ENCODE measurements around the gene TEDDM1.
A peak's percentile ranks its signal among the peaks of the same experiment; 100 is the strongest.

The TEDDM1 gene

DNA sequence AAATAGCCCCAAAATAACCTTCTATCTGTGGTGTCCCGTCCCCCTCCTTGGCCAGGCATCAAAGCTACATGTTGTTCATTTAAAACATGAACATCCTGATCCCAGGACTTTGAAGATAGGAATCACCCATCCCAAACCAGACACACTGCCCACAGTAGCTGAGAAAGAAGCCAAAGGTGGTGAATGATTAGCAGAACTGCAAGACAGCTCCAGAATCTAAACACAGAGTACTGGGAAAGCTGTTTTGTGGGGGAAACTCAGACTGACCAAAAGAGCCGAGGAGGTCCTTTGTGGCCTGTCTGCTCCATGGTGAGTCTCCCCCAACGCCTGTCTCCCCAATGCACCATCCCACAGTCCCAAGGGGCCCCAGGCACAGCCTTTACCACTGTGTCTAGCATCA, 7.3 kb upstream of the TEDDM1 start:
- H3K4me3 ChIP-seq (ENCODE audit: low read depth, low read length) = no peak overlapping the region

DNA sequence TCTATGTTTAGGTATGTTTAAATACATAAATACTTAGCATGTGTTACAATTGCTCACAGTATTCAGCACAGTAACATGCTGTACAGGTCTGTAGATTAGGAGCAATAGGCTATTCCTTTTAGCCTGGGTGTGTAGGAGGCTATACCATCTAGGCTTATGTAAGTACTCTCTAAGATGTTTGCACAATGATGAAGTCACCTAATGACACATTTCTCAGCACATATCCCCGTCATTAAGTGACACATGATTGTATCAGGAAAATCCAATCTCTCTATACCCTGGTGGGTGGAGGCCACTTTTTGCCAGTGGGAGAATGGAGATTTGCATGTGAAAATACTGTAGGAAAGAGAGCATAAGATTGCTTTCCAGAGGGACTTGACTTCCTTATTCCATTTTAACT, 5.5 kb upstream of the TEDDM1 start:
- no peak overlapping the region for H3K4me3 ChIP-seq (ENCODE audit: low read depth, low read length)

DNA sequence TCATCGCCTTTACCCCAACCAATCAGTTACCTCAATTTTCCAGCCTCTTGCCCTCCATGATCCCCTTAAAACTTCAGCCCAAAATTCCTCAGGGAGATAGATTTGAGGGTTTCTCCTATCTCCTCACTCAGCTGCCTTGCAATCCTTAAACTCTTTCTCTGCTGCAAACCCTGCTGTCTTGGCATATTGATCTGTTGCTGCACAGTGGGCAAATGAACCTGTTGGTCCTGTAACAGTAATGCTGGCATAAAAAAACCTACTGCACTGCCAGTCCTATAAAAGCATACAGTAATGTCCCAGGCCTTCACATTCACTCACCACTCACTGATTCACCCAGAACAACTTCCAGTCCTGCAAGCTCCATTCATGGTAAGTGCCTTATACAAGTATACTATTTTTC, 5.1 kb upstream of the TEDDM1 start:
- H3K4me3 ChIP-seq (ENCODE audit: low read depth, low read length) = no peak overlapping the region

DNA sequence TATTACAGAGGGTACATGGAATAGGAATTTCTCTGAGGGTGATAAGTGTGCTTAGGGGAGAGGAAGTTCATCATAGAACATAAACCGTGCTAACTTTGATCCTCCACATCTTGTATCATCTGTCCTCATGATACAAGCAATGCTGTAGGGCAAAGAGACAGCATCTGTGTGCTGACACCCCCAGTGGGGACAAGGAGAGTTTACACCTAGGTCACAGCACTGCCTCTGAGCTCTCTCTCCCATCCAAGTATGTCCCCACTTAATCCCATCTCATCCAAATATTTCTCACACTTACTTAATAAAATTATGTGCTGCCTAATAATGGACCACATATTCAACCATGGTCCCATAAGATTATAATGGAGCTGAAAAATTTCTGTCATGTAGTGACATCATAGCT, 4.3 kb upstream of the TEDDM1 start:
- no peak overlapping the region for H3K4me3 ChIP-seq (ENCODE audit: low read depth, low read length)

DNA sequence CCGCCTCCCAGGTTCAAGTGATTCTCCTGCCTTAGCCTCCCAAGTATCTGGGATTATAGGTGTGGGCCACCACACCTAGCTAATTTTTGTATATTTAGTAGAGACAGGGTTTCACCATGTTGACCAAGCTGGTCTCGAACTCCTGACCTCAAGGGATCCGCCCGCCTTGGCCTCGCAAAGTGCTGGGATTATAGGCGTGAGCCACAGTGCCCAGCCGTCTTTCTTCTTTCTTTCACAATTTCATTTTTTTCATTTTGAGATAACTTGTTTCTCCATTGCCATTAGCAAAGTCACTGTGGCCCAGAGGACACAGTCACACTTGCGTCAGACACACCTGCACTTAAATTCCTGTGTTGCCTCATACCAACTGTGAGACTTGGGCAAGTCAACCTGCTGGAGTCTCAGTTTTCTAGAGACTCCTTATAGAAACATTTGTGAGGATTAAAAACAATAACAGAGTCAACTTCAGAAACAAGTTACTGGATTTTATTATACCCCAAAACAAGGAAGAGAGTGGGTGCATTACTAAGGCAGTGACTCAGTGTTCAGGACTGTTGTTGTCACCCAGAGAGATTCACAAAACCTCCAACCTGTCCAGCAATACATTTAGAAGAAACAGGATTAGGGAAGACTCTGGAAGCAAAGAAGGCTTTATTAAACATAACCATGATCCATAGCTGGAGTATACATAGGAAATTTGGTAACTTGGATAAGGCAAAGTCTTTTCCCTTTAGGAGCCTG, 2.6 kb downstream of the TEDDM1 start:
- no peak overlapping the region for H3K4me3 ChIP-seq (ENCODE audit: low read depth, low read length)

DNA sequence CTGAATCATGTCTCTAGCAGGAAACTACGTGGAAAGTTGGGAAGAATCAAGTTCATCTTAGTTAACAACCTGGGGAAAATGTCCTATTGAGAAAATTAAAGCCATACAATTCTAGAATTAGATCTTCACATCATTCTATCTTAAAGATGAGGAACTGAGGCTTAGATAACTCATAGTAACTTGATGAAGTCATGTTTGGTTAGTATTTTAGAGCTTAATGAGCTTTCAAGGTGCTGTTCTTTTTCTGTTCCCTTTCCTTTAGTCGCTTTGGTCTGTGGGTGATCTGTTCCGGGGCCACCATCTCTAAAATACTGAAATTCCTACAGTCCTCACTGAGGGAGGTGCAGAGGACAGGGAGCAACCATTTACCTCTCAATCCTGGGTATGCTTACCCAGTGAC, 4.6 kb downstream of the TEDDM1 start:
- no peak overlapping the region for H3K4me3 ChIP-seq (ENCODE audit: low read depth, low read length)

DNA sequence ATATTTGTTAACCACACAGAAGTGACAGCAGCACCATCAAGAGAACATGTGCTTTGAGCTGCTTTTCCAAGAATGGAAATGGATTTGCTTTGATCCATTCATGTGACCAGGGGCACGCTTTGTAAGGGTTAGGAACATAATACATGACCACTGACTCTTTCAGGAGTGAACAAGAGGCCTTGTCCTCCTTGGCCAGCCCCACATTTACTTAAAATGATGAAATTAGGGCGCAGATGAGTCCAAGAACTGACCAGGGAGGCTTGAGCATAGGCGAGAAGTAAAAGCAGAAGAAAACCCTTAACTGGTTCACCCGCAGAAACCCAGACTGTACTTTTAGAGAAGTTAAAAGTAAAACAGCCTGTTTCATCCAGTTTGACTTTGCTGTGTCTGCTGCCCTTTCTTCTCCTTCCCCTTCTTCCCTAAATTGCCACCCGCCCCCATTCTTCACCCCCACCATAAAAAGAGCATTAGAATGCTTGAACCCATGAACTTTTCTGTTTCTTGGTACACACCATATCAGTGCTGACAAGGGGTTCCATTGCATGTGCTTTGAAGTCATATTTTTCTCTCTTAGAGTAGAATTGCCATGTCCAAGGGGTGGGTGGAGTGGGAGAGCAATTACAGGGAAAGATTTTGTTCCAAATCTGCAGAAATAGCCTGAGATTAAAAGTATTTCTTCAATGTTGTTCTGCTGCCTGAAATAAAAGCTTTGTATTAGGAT, 6.3 kb downstream of the TEDDM1 start:
- H3K4me3 ChIP-seq (ENCODE audit: low read depth, low read length) = no peak overlapping the region

DNA sequence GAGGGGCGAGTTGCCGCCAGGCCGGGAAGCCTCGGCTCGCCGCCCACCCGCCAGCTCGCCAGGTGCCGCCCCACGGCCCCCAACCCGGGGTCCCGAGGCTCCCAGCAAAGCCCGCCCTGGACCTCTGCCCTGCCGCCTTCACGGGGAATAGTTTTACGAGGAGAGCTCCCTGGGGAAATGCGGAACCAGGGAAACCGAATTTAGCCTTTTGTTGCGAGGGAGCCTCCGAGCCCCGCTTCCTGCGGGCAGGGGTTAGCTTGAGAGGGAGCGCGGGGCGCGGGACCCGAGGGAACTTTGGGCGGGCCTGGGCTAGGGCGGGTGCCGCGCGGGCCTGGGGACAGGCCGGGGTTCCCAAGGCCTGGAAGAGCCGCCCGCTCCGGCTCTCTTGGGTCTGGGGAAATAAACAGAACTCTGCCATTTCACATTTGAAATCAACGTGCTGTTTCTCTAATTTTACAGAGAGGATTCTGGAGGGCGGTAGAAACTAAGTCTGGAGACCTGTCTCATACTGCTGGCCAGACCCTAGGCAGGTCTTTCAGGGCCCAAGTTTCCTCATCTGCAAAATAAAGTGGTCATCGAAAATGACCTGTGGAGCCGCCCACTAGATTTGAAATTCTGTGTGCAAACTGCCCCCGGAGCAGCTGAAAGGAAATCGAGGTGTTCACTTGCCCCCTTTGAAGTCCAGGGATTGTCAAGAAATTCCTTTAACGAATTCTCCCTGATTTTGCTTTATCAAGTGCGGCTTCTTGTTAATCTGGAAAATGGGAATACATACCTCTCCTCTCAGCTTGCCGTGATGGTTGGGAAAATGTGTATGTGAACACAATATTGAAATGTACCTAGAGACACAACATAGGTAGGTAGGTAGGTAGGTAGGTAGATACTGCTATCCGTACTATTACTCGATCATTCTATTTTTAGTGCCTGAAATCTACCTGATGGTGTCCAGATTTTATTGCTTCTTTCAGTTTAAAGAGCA, 8.1 kb downstream of the TEDDM1 start:
- peak overlapping the region; percentile 51 for H3K4me3 ChIP-seq (ENCODE audit: low read depth, low read length)

DNA sequence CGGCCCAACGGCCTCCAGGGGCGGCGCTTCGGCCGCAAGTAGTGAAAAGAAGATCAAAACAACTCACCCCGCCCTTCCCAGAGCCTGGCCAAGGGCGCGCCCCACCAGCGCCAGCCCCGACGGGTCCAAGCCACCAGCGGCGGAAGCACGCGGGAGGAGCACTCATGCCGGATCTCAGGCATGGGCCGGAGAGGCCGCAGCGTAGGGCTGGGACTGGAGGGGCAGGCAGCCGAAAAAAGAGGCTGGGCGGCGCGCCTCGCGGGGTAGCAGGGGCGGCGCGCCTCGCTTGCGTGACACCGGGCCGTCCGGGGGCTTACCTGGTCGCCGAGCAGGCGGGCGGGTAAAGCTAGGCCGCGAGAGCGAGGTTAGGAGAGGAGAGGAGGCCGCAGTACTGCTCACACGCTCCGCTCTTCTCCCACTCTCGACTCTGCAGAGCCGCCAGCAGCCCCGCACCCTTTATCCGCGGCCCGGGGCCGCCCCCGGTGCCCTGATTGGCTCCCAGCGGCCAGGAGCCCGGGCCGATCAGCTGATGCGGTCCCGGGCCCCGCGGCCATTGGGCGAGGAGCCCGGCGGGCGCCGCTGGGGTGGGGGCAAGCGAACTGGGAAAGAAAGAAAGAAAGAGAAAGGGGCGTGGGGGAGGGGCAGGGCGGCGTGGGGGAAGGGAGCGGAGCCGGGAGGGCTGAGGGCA, 9.0 kb downstream of the TEDDM1 start, which contains the start of gene GLUL:
TSS of gene GLUL (minus strand) at position 429 of the 688 bp plus-strand sequence. CDS start 3,053 bp downstream, outside the sequence.
- H3K4me3 ChIP-seq (ENCODE audit: low read depth, low read length) = peak within 1 kb of the TSS; percentile 91

DNA sequence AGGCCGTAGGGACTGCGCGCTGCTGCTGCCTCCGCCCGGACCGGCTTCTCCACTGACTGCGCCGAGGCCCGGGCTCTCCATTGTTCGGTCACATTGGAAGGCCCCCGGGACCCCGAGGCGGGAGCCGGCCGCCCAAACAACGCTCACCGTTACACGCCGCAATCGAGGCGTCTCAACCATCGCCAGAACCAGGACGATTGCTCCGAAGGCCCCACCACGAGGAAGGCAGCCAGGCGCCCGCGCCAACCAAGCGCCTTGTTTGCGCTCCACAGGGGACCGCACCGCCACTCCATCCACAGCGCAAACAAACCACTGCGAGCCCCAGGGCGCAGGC, 9.5 kb downstream of the TEDDM1 start:
- H3K4me3 ChIP-seq (ENCODE audit: low read depth, low read length) = peak overlapping the region; percentile 91

DNA sequence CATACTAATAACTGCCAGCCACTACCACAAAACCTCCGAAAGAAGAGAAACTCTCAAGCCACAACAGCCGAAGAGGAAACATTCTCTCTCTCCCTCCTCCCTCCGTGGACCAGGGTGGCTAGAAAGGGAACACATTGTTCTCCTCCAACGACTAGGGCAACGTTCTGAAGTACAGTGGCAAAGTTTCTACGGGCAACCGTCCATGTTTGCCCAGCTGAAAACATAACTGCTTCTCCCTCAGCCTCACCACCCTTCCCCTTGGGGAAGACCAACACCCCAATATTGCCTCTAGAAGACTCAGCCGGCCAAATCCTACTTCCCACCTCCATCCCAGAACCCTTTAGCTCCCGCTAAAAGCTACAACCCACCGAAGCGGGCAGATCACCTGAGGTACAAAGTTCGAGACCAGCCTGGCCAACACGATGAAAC, 10.8 kb downstream of the TEDDM1 start:
- H3K4me3 ChIP-seq (ENCODE audit: low read depth, low read length) = peak overlapping the region; percentile 91

DNA sequence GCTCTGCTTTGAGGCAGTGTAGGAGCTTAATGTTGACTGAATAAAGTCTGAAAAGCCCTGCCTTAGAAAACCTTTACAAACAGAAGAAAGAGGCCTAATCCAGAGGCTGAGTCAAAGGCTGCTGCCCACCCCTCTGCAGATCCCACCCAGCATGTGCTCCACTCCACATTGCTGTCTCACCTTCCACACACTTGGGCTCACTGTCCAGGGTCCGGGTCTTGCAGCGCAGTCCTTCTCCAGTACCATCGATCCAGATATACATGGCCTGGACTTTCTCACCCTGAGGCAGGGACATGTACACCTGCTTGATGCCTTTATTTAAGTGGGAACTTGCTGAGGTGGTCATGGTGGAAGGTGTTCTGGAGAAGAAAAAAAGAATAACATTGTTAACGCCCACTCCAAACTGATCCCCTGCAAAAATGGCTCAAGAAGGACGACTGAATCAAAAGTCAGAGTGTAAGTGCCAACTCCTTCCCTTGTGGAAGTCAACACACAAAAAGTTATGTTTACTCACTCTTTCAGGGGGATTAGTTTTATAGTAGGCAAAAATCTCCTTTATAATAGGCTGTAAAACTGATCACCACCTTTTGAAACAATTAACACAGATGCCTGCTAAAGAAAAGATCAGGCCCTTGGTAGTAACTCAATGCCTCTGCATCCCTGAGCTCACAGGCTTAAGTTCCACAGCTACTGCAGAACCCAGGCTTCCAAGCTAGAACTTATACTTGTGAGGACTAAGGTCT, 11.9 kb downstream of the TEDDM1 start:
- peak overlapping the region; percentile 91 for H3K4me3 ChIP-seq (ENCODE audit: low read depth, low read length)

DNA sequence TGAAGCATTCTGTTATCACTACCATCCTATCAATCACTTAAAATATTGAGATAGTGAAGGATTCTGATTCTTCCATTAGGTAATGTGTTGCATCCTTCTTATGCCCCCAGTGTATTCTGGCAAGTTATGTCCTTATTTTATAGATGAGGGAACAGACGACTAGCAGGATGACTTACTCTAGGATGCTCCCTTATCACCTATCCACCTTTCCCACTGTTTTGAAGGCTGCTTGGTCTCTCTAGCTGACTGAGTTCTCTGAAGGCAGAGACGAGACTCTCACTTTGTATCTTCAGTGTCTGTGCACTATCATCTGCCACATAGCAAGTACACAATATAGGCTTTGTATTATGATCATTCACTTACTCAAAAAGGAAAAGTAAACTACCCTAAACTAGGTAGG, 12.9 kb downstream of the TEDDM1 start:
- no peak overlapping the region for H3K4me3 ChIP-seq (ENCODE audit: low read depth, low read length)

DNA sequence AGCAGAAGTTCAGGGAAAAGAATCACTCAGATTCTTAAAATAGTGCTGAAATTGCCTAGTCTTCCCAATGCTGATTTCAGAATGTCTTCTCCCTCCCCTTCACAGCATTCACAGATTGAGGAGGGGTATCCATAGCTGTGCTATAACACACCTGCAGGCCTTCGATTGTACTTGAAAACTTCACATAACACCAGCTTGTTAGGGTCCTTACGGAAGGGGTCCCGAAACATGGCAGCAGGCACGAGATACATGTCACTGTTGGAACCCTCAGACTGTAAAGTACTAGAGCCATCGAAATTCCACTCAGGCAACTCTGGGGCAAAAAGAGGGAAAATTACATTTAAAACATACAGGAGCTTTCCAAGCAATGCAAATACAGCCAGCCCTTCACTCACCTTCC, 13.5 kb downstream of the TEDDM1 start:
- H3K4me3 ChIP-seq (ENCODE audit: low read depth, low read length) = no peak overlapping the region

DNA sequence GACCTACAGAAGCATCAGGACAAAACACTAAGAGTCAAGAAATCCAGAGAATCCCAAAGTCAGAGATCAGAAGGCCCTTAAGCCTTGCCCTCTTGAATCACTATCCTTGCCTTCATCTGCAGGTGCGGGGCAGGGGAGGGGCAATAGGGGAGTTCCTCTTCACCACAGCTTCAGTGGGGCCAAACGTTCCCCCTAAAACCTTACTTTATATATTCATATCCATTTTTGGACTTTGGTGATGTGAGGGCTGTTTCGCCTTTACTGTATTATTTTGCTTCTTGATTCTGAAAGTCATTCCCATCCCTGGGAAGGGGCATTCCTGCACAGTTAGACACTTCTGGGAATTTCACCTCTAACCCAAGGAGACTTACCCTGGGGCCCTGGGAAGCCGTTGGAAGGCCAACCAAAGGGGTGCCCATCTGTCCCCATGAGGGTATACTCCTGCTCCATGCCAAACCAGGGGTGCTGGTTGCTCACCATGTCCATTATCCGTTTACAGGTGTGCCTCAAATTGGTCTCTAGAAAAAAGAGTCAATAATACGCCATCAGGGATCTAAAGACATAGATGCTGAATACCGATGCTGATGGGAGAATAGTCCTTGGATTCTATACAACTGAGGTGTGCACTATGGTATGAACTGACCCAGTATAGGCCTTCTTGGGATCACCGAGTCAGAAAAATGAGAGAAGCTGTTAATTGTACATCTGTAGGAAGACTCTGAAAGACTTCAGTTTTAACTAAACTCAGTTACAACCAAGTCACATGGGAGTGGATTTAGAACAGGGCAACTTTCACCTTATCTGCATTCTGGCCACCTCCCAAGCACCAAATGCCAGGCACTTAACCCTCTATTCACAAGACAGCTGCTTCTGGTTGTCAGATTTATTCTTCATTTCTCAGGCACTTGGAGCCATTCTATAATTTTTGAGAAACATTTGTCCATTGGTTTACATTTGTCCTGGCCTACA, 14.3 kb downstream of the TEDDM1 start:
- H3K4me3 ChIP-seq (ENCODE audit: low read depth, low read length) = no peak overlapping the region

DNA sequence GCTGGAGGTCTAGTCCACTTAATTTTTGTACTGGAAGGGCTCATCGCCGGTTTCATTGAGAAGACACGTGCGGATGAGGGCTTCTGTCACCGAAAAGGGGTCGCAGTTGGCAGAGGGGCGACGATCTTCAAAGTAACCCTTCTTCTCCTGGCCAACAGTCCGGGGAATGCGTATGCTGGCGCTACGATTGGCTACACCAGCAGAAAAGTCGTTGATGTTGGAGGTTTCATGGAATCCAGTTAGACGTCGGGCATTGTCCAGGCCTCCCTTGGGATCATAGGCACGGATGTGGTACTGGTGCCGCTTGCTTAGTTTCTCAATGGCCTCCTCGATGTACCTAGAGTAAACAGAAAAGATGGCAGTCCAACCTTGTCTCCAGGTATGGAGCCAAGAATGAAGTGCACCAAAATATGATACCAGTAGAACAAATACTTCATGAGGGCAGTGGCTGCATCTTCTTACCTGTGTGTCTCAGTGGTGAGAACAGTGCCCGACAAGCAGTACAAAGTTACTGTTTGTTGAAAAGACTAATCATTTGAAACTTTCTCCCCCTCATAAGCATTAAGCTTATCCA, 16.0 kb downstream of the TEDDM1 start:
- H3K4me3 ChIP-seq (ENCODE audit: low read depth, low read length) = no peak overlapping the region

DNA sequence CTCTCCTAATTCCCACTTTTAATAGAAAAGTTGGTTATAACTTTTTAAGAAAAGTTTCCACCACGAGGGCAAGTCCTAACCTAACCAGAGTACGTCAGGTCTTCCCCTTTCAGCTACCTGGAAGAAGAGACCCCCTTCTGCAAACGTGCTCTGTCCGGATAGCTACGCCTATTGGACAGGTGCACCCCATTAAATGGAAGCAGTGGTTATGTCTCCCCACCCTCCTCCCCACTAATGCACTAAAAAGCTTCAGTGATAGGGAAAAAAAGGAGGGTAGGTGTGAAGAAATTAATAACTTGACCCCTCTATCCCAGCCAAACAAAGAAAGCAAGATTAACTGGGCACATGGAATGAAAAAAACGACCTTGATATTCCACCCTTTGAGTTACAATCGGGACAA, 16.5 kb downstream of the TEDDM1 start:
- no peak overlapping the region for H3K4me3 ChIP-seq (ENCODE audit: low read depth, low read length)

DNA sequence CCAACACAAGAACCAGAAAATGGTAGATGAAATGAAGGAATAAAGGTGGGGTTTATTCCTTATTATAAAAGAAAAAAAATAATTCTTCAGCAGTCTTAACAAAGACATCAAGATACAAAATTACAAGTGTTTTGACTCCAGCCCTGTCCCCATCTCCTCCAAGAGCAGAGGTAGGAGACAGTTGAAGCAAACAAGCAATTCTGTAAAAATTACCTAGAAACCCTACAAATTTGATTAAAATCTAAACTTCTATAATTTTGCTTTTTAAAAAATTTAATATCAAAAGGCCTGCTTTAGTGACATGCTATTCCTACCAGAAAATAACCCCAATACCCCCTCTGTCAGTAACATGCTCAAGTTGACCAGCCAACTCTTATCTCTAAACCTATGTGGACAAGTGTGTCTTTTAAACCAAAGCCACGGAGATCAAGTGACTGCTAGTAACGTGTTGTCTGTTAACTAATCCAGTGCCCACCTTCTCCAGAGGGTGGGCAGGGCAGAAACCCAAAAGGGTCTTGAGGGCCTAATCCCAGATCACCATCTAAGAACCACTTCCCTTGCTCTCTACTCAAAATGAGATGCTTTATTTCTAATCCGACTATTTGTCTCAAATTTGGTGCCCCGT, 17.3 kb downstream of the TEDDM1 start:
- no peak overlapping the region for H3K4me3 ChIP-seq (ENCODE audit: low read depth, low read length)
